Measurements from ENCODE around the gene SLC35F3. TPM values are rescaled to one million over a fixed set of nuclear protein-coding genes. Genes with fewer than 3 reads are reported as not detected.

The SLC35F3 gene
- total RNA-seq, 1 donor from 2014 or later = 0.21 TPM

DNA sequence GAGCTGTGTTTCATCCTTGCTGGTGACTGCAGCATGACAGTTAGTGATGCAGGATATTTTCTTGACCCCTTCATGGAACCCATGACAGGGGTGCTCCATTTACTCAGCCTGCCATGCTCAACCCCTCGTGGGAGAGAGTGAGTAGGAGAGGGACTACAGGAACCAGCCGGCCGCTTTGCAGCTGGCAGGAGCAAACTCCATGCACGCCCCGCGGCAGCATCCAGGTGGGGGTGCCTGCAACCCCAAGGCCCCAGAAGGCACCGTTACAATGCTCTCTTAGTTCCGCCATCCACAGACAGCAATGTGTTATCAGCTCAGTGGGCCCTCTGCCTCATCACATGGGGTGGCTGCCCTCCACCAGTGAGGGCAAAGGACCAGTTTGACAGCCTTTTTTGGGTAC, 135.1 kb downstream of the SLC35F3 start:
- DNase-seq (ENCODE audit: low spot score) = no peak

DNA sequence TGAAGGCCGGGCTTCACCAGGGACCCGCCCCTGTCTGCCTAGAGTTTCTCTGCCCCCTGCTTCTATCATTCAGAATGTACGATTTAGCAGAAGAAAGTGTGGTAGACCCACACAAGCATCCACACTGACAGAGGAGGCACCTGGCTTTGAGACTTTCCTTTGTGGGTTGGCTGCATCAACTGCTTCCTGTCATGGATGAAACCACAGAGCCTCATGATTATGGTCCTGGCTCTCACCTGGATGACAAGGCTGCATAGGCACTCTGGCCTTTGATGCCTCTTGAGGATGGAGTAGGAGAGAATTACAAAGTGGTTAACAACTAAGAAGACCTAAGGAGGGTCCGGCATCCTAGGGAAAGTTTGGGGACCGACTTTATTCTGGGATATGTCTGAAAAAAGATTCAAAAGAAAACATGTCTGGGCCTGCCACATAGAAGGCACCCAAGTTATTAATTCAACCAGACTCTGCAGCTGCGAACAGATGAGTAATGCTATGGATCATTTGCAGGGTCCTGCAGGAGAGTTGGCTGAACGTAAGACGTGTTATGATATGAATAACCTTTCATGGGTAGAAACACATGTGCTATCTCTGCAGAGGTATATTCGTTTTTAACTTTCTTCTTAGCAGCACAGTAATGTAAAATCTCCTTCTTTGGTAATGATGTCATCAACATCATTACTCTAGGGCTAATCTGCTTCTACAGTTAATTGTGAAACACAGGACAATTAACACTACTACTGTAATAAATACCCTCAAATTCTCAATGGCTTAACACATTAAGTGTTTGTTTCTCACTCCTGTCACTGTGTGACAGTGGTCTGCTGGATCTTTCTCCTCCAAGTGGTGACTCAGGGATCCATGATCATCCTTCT, 136.2 kb downstream of the SLC35F3 start:
- no peak for DNase-seq (ENCODE audit: low spot score)

DNA sequence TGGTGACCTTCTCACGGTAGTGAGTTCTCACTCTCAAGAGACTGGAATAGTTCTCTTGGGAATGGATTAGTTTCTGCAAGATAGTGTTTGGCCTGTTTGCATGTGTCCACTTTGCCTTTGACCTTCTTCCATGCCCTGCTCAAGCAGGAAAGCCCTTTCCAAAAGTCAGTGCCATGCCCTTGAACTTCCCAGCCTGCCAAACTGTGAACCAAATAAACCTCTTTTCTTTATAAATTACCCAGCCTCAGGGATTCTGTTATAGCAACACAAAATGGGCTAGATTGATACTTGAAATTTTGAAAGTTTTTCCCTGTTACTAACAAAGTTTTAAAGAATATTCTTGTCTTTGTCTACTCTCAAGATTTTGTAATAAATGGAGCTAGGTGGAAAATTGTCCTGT, 139.6 kb downstream of the SLC35F3 start:
- no peak for DNase-seq (ENCODE audit: low spot score)

DNA sequence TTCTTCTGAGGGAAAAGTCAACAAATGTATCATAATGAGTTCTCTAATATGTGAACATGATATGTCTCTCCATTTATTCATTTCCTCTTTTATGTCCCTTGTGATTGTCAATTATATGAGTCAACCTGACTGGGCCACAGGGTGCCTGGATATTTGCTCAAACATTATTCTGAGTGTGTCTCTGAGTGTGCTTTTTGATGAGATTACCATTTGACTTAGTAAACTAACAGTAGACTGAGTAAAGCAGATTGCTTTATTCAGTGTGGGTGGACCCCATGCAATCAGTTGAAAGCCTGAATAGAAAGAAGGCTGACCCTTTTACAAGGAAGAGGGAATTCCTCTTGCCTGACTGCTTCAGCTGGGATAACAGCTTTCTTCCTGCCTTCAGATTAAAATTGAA, 142.6 kb downstream of the SLC35F3 start:
- DNase-seq (ENCODE audit: low spot score) = no peak

DNA sequence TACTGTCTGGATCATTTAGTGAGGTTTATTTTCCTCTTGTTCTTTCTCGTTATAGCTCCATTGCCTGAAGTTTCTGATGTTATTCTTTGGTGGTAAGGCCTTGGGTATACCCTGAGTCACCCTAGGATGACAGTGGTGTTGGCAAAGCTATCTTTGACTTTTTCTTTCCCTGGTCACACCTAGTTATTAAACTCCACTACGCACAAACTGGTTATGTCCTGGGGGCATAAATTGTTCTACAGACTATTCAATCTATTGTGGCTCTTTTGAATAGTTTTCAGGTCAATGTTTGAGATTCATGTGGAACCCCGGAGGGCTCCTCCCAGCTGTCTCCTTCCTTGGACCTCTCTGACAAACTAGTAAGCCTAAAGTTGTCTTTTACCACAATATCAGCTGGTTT, 157.7 kb downstream of the SLC35F3 start:
- DNase-seq (ENCODE audit: low spot score) = no peak

DNA sequence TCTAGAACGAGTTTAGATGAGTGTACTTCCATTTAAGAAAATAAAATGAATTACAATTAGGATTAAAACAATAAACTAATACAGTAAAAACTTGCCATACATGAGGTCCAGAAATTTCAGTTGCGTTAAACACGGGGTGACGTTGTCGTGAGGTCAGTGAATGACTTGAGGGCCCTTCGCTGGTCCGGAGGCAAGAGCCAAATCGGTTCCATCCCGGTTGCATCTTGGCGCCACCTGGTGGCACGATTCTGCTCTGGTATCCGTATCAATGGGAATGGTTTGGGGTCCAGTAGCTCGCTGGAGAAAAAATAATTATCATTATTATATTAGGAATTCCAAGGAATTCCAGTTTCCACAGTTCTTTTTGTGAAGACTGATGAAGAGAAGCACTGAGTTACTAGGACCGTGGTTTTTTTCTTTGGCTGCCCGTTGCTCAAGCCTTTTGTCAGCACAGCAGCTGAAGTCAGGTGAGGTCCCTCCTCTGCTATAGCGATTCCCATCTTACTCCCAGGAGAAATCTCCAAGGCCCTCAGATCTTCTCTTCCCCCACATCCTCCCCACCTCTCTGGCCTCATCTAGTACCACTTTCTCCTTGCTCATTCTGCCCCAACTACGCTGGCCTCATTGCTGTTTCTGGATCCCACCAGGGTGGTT, 161.4 kb downstream of the SLC35F3 start:
- peak; percentile 60 for DNase-seq (ENCODE audit: low spot score)

DNA sequence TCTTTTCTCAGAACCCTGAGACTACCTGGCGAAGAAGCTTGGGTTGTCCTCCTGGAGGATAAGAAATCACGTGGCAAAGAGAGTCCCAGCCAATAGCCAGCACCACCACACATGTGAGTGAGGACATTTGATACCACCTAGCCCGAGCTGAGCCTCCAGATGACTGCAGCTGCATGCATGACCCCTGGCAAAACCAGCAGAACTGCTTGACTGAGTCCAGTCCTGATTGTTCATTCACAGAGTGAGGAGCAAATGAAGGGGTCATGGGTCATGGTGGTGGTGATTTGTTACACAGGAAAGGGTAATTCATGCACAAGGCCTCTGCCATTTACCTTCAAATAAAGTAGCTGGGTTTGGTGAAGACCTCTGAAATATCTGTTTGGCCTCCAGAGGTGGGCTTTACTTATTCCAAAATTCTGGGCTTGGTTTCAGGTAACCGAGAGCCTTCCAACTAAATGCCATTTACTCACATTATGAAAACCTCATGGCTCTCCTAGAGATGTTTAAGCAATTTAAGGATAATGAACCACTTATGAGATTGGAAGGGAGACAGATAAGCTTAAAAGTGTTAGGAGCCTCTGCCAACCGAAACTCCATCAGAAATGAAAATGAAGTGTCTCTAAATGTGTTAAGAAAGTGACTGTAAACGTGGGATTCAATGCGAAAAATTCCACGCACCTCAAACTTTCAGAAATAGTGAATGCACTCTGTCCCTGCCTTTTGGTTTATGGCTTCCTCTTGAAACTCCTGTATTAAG, 163.3 kb downstream of the SLC35F3 start:
- no peak for DNase-seq (ENCODE audit: low spot score)

DNA sequence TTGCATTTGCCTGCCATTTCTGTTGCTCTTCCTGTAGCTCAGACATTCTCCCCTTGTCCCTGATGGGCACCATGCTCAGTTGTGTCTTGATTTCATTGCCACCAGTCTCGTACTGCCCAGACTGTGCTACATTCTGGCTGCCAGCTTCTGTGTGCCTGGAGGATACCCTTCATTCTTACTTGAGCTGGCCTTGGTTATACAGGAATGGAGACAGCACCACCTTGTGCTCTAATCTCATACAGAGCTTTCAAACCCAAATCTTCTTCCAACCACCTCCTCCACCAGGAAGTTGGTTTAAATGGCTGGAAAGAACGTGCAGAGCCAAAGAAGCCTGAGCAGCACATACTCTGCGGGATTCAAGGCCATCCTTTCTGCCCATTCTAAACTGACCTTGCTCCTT, 165.3 kb downstream of the SLC35F3 start:
- no peak for DNase-seq (ENCODE audit: low spot score)

DNA sequence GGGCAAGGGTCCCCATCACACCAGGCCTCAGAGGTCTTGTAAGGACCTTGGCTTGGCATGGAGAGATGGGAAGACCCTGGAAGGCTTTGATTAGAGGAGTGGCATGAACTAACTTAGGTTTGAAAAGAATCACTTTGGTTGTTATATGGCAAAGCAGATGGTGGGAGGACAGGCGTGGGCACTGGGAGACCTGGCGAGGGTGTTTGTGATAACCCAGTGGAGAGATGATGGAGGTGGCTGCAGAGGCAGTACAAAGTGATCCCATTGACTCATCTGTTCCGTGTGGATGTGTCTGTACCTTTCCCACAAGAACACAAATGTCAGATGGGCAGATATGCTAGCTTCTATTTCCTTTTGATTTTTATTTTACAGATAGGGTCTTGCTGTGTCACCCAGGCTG, 168.3 kb downstream of the SLC35F3 start:
- no peak for DNase-seq (ENCODE audit: low spot score)

DNA sequence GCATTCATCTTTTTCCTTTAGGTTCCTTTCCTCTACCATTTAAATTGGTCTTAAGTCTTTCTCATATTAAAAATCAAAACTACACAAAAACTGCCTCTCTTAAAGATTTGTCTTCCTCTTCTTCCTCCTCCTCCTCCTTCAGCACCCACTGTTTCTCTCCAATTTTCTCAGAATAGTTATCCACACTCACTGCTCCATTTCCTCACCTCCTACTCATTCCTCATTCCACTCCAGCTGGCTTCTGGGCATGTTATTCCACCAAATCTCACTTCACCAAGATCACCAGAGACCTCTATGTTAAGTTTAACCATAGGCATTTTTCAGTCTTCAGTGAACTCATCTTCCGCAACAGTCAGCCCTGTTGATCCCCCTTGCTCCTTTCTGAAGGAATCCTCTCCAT, 173.7 kb downstream of the SLC35F3 start:
- no peak for DNase-seq (ENCODE audit: low spot score)

DNA sequence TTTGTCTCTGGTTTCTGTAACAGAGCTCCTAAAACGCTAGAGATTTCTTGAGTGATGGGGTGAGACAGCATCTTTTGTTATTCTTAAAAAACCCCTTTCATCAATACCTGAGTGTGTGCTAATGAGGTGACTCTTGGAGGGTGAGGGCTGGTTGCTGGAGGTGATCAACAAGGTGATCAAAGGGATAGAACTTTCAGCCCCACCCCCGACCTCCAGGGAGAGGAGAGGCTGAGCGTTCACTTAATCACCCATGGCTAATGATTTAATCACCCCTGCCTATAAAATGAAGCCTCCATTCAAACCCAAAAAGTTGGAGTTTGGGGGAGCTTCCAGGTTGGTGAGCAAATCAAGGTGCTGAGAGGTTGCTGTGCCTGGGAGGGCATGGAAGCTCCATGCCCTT, 175.4 kb downstream of the SLC35F3 start:
- no peak for DNase-seq (ENCODE audit: low spot score)

DNA sequence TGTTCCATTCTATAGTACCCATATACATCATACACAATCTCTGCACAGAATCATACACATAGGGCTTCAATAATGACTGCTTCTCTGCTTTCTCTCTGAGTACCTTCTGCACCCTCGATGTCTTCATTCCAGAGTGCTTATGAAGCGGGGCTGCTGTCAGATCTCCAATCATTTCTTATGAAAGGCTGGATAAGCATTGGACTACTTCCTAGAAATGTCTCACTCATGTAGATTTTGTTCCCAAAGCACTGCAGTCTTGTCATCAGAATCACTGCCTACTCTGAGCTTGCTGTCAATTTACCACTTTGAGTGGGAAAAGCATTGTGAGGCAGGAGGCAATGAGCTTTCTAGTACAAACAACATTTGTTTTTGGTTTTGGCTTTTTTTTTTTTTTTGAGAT, 179.0 kb downstream of the SLC35F3 start:
- DNase-seq (ENCODE audit: low spot score) = no peak

DNA sequence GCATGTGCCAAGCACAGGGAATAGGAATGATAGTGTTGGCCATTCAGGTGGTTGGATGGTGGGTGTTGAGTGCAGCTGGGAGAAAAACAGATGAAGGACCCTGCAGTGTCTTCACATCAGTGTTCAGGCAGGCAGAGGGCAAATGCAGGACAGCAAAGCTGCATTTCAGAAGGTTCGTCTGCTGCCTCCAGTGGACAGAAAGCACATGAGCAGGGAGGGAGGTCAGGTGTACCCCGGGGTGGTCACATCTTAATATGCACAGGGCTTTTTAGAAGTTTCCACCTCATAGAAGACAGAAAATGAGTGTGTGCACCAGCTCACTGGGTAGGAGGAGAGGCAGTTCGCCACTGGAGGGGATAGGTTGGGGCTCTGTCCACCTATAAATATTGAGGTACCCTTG, 184.9 kb downstream of the SLC35F3 start:
- DNase-seq (ENCODE audit: low spot score) = no peak

DNA sequence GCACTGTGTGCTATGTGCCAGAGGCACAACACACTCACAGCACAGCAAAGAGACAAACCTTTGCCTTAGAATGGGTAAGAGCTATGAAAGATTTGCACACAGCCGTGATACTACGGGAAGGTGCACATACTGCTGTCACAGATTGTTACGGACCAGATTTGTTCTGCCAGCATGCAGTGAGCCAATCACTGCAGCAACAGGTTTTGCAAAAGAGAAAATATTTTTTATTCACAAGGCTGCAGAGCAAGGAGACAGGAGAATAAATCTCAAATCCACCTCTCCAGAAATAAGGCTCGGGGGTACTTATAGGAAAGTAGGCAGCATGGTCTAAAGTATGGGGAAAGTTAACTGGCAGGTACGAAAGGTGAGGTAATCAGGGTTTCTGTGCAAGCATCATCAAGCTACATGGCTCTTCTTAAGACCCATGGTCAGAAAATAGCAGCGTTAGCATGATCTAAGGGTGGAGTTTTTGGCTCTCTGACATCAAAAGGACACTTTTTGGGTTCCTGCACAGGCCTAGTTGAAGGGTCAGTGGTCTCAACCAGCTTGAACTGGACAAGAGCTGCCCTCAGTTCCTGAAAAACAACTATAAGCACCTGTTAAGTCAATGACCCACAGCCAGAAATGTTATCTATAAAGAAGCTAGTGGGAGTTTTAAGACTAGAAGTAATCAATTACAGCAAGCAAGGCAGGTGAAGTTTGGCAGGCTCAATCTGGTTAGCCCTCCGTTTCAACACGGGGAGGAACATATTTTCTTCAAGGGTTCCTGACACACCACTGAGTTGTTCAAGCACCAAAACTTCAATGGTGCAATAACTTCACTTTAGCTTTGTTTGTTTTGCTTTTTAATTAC, 186.0 kb downstream of the SLC35F3 start:
- no peak for DNase-seq (ENCODE audit: low spot score)

DNA sequence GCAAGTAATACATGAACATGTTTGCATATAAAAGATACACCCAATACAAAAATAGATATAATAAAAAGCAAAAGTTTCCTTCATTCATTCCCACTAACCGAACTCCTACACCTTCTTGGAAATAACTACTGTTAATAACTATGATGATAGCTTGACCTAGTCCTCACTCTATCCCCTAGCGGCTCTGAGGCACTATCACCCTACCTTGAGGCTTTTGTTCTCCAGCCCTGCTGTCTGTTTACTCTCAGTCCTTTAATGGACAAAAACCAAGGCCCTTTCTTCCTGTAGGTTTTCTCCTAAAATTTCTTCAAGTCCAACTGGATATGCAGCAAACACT, 186.6 kb downstream of the SLC35F3 start:
- no peak for DNase-seq (ENCODE audit: low spot score)

DNA sequence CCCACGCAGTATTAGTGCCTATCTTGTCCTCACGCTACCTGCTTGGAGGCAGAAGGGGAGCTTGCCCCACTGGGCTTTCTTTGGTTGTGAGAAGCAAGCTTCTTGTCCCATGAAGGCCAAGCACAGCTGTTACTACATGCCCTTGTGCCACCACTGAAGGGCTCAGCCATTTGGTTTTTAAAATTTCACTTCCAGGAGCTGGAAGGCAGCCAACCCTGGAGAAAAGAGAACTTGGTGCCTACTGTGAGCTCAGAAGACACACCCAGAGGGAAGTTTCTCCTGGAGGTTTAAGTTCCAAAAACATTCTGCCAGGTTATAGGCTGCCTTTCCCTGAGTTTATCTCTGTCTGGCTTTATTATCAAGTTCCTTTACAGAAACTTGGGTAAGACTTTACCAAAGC, 187.4 kb downstream of the SLC35F3 start:
- DNase-seq (ENCODE audit: low spot score) = no peak

DNA sequence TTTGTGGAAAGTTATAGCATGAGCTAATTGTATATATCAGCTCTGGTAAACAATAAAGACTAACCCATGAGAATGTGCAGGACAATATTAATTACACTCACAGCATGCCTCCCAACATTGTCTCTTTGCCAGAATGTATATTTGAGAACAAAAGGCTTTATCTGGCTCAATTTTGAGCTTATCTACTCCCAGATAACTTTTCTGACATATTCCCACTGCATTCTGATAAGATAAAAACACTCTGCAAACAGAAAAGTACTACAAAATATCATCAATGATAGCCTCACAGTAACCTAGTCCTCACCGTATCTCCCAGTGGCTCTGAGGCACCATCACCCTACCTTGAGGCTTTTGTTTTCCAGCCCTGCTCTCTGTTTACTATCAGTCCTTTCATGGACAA, 188.6 kb downstream of the SLC35F3 start:
- no peak for DNase-seq (ENCODE audit: low spot score)

DNA sequence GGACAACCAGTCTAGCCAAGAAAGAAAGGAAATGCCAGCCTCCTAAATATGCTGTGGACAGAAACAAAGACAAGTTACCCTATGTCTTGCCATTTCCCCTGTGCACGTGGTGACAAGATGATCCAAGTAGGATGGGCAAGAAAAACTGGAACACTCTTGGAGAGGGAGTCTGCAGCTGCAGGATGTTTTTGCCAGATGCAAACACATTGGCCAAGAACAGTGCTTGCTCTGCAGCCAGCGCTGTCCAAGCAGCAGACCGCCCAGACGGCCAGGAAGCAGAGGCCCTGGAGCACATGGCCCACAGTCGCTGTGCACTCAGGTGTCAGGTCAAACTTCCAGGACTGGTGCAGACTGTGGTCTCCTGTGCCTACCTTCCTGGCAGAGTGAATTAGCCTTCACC, 189.3 kb downstream of the SLC35F3 start:
- DNase-seq (ENCODE audit: low spot score) = no peak

DNA sequence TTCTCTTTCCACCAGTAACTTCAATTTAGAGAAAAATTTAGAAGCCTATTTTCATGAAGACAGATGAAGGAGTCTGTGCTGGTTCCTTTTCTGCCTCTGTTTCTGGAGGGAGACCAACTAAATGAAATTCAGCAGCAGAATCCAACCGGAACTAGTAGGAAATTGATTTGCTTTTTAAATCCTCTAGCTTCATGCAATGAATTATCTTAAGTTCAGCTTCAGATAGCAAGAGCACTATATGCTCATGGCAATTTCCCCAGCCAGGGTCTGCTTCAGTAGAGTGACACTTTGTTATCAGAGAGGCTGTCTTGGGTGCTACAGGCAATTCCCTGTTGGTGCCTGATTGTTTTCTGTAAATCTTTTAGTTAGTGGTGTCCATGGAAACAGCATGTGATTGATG, 189.7 kb downstream of the SLC35F3 start:
- no peak for DNase-seq (ENCODE audit: low spot score)

DNA sequence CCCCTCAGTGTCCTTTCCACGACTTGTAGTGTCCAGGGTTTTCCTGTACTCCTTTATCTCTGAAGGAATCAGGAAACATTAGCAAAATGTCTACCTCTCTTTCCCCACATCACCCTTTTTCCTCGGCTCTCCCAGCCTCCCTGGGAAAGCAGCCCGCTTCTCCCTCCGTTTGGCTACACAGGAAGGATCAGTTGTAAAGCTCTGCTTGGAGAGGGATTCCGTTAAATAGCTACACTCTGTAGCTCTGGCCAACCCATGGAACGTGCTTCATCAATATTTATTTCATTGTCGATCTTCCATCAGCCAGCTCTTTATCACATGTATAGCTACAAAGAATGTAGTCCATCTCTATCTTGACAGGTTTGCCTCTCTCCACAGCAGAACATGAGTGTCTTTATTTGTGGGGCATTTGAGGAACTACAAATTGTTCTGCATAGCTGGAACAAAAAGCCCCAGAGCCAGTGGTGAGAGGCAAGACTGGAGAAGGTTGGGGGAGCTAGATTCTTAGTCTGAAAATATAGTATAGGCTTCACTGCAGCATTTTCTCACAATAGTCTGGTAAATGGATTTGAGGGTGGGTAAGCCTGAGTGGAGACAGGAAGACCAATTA, 191.8 kb downstream of the SLC35F3 start:
- no peak for DNase-seq (ENCODE audit: low spot score)

DNA sequence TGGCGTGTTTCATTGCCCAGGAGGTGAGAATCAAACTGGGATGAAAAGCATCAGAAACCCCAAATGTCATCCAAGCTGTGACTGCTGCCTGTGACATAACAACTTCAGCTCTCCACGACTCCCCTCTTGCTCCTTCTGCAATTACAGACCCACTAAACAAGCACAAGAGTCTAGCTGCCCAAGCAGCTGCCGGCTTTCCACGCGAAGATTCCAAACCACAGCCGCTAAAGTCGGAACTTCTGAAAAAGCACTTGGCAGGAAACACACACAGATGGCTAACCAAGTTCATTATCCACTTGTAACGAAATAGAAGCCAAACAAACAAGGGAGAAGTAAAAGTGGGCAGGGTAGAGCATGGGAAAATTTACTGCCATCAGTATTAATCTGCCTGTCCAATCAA, 198.1 kb downstream of the SLC35F3 start:
- DNase-seq (ENCODE audit: low spot score) = no peak

DNA sequence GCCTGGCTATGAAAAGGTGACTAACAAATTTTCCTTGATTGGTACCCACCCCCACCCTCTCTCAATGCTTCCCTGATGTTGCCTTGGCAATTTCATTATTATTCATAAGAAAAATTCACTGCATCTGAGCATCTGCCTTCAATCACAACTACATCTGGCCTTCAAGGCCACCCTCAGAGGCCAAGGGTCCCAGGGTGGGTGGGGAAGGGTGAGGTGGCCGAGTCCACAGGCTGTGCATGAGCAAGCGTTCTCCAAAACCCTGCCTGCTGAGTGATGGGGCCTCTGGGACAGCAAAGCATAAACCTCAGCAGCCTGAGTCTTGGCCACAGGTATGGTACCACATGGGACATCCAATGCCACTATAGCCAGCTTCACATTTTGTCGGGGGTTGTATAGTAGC, 198.7 kb downstream of the SLC35F3 start:
- DNase-seq (ENCODE audit: low spot score) = no peak
